ENCODE data around the gene PTPN13. TPM values are rescaled to one million over a fixed set of nuclear protein-coding genes. Genes with fewer than 3 reads are reported as not detected.

The PTPN13 gene
- total RNA-seq, 2 donors from 2014 or later: 18.6 to 36.4 TPM

DNA sequence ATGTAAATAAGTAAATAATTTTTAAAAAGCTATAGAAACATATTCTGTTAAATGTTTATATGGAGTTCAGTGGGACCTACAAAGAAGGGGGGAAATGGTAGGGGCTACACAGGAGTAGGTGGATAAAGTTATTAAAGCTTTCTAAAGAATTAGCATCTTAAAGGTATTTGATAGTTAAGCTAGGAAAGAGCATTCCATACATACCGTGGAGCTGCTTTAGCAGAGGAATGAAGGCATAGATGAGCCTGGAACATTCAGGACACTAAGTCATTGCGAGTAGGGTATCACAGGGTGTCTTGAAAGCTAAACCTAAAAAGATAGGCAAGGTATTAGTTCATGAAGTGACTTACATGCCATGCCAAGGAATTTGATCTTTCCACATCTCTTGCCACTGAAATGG, 194.7 kb downstream of the PTPN13 start:
- TF ChIP-seq, protein P1, sequence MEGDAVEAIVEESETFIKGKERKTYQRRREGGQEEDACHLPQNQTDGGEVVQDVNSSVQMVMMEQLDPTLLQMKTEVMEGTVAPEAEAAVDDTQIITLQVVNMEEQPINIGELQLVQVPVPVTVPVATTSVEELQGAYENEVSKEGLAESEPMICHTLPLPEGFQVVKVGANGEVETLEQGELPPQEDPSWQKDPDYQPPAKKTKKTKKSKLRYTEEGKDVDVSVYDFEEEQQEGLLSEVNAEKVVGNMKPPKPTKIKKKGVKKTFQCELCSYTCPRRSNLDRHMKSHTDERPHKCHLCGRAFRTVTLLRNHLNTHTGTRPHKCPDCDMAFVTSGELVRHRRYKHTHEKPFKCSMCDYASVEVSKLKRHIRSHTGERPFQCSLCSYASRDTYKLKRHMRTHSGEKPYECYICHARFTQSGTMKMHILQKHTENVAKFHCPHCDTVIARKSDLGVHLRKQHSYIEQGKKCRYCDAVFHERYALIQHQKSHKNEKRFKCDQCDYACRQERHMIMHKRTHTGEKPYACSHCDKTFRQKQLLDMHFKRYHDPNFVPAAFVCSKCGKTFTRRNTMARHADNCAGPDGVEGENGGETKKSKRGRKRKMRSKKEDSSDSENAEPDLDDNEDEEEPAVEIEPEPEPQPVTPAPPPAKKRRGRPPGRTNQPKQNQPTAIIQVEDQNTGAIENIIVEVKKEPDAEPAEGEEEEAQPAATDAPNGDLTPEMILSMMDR (IDR thresholded peaks at IDR 0.05): no peak
- no peak for ATAC-seq (ENCODE audit: insufficient number of reproducible peaks, low FRiP score, low read depth)

DNA sequence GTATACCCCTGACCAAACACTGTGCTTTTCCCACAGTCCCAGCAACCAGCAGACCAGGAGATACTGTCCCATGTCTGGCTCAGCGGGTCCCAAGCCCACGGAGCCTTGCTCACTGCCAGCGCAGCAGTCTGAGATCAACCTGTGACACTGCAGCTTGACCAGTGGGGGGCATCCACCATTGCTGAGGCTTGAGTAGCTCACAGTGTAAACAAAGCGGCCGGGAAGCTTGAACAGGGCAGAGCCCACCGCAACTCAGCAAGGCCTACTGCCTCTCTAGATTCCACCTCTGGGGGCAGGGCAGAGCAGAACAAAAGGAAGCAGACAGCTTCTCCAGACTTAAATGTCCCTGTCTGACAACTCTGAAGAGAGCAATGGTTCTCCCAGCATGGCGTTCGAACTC, 197.0 kb downstream of the PTPN13 start:
- H3K4me3 ChIP-seq: no peak overlapping the region
- H3K27ac ChIP-seq: no peak overlapping the region
- no peak for ATAC-seq (ENCODE audit: insufficient number of reproducible peaks, low FRiP score, low read depth)
- H3K9me3 ChIP-seq: no peaks in the 10 kb centered on the region
- no peak for DNase-seq (ENCODE audit: low spot score)
- TF ChIP-seq, protein P1 (IDR thresholded peaks at IDR 0.05): no peak
- no peaks in the 10 kb centered on the region for H3K27me3 ChIP-seq (replicated peaks; ENCODE audit: insufficient read depth)
- H3K4me1 ChIP-seq (ENCODE audit: control insufficient read depth in 1 of 2, low read depth in 2 of 2): no peaks in the 10 kb centered on the region
- H3K36me3 ChIP-seq: peaks cover 3% of the 10 kb centered on the region

More for the DNA sequence above, 194.7 kb downstream of the PTPN13 start:
- Histone ChIP-seq H3K36me3 (peaks cover 3% of the 10 kb centered on the region), H3K4me1 (ENCODE audit: control insufficient read depth in 1 of 2, low read depth in 2 of 2) (no peaks in the 10 kb centered on the region), H3K27me3 (replicated peaks; ENCODE audit: insufficient read depth) (no peaks in the 10 kb centered on the region), H3K27ac (no peak overlapping the region), H3K9me3 (no peaks in the 10 kb centered on the region), H3K4me3 (no peak overlapping the region)
- DNase-seq (ENCODE audit: low spot score): no peak

DNA sequence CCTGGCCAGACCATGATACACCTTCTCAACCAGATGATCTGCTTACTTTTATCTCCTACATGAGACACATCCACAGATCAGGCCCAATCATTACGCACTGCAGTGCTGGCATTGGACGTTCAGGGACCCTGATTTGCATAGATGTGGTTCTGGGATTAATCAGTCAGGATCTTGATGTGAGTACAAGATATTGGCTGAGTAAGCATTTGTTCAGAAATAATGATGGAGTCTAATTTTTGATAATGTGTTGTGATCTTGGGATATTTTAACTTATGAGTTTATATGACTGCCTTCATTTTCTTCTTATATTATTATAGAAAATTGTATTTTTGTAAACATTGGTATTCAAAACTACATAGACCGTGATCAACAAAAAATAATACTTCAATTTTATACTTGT, 215.7 kb downstream of the PTPN13 start:
- TF ChIP-seq, protein P1 (IDR thresholded peaks at IDR 0.05): no peak
- no peak overlapping the region for H3K4me3 ChIP-seq
- peaks cover 13% of the 10 kb centered on the region for H3K36me3 ChIP-seq

DNA sequence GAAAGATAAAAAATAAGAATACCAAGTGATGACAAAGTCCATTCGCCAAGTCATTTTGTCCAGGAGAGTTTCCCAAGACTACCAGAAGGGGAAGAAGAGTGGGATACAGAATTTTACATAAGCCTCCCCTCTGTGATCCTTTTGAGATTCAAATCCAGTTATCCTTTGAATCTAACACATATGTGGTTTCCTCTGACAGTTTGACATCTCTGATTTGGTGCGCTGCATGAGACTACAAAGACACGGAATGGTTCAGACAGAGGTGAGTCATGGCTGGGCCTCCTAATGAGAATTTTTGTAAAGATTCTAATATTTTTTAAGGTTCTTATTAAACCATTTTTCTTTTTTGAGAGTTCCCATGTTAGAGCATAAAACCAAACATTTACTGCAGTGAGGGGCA, 216.7 kb downstream of the PTPN13 start:
- no peak overlapping the region for H3K4me3 ChIP-seq
- no peak for DNase-seq (ENCODE audit: low spot score)
- H3K27ac ChIP-seq: no peak overlapping the region
- H3K9me3 ChIP-seq: peaks cover 4% of the 10 kb centered on the region
- TF ChIP-seq, protein P1 (IDR thresholded peaks at IDR 0.05): no peak
- H3K36me3 ChIP-seq: peaks cover 18% of the 10 kb centered on the region
- ATAC-seq (ENCODE audit: insufficient number of reproducible peaks, low FRiP score, low read depth): no peak
- H3K4me1 ChIP-seq (ENCODE audit: control insufficient read depth in 1 of 2, low read depth in 2 of 2): no peaks in the 10 kb centered on the region
- no peaks in the 10 kb centered on the region for H3K27me3 ChIP-seq (replicated peaks; ENCODE audit: insufficient read depth)

More for the DNA sequence above, 215.7 kb downstream of the PTPN13 start:
- Histone ChIP-seq H3K9me3 (no peaks in the 10 kb centered on the region), H3K27ac (no peak overlapping the region), H3K4me1 (ENCODE audit: control insufficient read depth in 1 of 2, low read depth in 2 of 2) (no peaks in the 10 kb centered on the region), H3K27me3 (replicated peaks; ENCODE audit: insufficient read depth) (no peaks in the 10 kb centered on the region)
- ATAC-seq (ENCODE audit: insufficient number of reproducible peaks, low FRiP score, low read depth): no peak
- DNase-seq (ENCODE audit: low spot score): no peak

DNA sequence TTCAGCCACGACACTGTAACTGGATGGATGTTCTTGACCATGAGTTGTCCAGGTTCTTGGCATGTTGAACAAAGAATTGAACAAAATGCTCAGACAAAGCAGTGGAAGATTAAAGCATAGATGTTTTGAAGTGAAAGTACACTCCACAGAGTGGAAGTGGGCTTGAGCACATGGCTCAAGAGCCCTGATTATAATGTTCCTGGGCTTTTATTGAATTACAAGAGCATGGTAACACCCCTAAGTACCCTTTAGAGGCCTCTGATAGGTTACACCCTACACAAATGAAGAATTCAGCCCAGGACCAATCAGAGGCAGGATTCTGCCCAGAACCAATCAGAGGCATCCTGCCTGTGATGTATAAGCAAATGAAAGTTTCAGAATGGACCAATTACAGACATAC, 221.5 kb downstream of the PTPN13 start:
- TF ChIP-seq, protein P1 (IDR thresholded peaks at IDR 0.05): no peak
- peaks cover 0 to 6% of the 10 kb centered on the region in 2 donors for H3K4me1 ChIP-seq (ENCODE audit: control insufficient read depth in 1 of 2, low read depth in 2 of 2)
- peak overlapping the region in 1 of 2 donors; percentile 24 for H3K27ac ChIP-seq
- peaks cover 11% of the 10 kb centered on the region for H3K36me3 ChIP-seq
- H3K9me3 ChIP-seq: peaks cover 4% of the 10 kb centered on the region
- no peak overlapping the region for H3K4me3 ChIP-seq
- H3K27me3 ChIP-seq (replicated peaks; ENCODE audit: insufficient read depth): no peaks in the 10 kb centered on the region
- DNase-seq (ENCODE audit: low spot score): no peak
- ATAC-seq (ENCODE audit: insufficient number of reproducible peaks, low FRiP score, low read depth): no peak
